Activated CD8-positive, alpha-beta memory T cell treated with anti-CD3 and anti-CD28 coated beads, Interleukin-2, amount 50 U/mL, for 1 hour (primary cell): Measurements from ENCODE around the gene CCDC186.

ENCODE experiments used
- DNase-seq: peaks from one replicate; pipeline ENCODE4 v3.0.0-alpha.2; 2020; ENCODE audit errors: extremely low read depth

The CCDC186 gene

DNA sequence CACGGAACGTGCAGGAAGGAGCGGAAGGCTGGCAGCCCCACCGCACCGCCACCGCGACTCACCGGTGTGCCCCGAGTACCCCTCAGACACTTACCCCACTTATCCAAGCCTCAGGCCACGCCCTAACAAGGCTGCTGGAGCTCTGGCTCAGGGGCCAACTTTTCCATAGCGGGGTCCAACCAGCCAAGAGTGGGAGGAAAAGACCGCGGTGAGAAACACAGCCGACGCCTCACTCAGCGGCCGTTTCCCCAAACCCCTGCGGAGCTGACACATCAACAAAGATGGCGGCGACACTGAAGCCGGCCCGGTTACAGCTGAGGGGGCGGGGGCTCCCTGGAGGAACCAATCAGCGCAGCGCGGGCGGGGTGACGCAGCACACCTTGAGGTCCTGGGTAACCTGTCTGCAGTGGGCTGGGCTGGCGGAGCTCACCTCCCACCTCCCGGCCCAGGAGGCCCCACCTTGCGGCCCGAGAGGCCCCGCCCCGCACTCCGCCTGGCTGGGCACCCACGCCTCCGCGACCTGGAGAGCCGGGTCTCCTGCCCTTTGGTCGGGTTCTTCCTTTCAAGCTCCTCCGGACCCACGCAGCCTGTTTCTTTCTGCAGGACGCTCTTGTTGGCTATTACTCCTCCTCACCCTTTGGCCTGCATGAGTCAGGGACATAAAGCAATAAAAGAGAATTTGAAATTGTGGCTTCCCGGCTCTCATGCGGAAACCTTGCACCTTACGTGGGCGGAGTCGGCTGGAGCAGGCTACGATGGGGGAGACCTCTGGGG lies at the start of gene CCDC186:
TSS of gene CCDC186 (minus strand) at position 283 of the 774 bp plus-strand sequence. CDS start 10,935 bp downstream, outside the sequence.
- DNase-seq = peak; percentile 95

DNA sequence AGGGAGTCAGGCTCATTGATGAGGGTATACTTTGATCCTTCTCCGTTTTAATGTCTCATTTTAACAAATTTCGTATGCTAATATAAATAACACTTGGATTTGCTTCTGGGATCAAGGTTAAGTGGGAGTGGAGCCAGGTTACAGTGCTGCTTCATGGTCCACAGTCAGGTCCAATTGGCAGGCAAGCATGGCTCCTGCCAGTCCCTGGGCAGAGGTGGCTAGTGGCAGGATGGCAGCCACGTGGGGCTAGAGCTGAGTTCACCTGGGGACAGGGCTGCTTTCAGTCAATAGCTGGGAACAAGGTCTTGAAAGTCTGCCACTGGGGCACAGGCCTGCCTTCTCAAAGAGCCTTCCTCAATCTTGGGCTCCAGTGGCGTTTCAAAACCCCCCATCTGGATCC lies 49.1 kb upstream of the CCDC186 start:
- DNase-seq = no peak

DNA sequence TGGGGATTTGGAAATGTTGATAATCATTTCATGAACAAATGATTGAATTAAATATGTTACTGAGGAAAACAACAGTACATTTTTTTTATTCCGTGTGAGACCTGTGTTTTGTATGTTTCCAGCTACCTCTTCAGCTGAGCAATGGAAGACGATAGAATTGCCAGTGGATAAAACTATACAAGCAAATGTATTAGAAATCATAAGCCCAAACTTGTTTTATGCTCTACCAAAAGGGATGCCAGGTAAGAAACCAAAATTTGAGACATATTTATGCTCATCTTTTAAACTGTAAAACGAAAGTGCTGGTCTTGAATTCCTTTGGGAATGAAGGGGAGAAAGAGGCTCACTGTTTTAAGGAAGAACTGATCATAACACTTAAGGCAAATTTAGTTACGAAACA lies 47.2 kb upstream of the CCDC186 start:
- no peak for DNase-seq

DNA sequence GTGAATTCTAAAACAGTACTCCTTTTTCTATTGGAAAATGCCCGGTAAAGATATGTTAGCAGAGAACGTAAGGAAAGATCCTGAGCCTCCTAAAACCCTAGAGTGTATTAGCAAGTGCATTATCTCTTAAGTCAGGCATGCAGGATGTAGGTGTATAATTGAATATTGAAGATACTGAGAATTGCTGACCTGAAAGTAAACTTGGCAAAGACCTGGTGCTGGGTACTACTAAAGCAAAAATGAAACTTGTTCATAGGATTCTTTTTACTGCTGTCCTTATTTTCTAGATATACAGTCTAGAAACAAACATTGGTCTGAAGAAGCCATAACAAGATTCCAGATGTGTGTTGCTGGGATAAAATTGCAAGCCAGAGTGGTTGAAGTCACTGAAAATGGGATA lies 46.3 kb upstream of the CCDC186 start:
- DNase-seq = no peak

DNA sequence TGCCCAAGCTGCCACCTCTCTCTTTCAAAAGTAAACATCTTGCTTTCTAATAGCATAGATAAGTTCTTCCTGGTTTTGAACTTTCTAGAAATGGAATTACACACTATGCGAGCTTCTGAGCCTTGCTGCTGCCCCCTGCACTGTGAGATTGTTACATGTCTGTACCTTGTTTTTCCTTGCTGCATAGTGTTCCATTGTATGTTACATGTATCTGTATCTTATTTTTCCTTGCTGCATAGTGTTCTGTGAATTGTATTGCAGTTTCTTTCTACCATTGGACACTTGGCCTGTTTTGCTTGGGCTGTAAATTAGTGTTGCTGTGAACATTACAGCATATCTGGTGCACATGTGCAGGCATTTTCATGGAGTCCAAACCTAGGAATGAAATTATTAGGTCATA lies 41.0 kb upstream of the CCDC186 start:
- no peak for DNase-seq

DNA sequence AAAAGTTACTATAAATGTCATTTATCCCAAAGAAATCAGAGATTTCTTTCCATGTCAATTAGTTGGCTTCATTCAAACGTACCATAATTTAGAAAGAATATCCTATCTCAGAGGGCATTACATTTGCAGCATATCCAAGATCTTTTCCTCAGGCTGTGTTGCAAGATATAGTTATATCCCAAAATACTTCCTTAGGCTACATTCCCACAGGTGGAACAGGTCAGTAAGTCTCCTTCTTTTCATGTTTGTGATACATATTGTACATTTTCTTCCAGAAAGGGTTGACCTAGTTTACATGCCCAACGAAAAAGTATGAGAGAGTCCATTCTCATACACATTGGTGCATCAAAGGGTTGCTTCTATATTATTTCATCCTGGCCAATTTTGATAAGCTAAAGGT lies 38.1 kb upstream of the CCDC186 start:
- no peak for DNase-seq

DNA sequence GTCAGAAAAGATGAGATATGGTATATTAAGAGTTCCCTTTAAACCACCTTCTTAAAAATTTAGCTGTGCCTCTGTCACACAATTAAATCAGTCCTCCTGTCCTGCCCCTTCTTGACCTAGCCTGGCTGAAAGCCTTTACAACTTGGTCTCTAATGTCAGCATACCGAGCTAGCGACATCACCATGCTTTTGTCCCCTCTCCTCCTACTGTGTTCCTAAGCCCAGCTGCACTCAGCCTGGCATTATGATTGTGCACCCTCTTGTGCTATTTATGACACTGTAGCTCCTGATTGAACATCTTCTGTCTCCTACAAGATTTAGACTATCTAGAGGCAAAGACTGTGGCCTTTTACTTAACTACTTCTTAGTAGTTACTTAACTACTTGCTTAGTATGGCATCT lies 34.3 kb upstream of the CCDC186 start:
- DNase-seq = no peak

DNA sequence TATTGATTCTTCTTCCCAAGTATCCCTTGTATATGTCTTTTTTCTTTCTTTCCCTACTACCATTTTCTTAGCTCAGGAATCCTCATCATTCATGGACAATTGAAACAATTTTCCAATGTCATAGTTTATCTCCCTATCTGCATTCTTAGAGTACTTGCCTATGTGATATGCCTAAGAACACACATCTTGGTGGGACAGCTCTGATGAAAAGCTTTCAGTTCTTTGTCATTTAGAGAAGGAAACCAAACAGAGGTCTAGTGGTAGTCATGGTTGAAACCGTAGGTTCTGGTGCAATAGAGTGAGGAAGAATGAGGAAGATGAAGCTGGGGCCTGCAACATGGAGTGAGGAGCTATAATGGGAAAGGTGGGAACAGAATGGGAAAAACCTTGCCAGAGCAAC lies 33.3 kb upstream of the CCDC186 start:
- no peak for DNase-seq

DNA sequence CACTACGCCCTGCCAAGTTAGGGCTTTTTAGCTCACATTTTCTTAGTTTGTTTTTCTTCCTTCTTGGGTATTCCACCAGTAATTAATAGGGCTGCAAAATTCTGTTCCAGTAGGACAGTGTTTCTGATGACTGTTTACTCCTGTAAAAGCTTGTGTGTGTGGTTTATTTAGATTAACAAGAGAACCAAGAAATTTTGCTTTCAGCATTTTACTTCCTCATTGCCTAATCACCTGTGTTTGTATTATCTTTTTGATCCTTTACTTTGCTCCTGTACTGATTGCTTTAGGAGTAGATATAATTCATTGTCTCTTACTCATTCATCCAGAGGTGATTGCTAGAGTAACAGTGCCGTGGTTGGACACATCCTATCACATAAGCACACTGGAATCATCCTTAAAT lies 32.9 kb upstream of the CCDC186 start:
- no peak for DNase-seq

DNA sequence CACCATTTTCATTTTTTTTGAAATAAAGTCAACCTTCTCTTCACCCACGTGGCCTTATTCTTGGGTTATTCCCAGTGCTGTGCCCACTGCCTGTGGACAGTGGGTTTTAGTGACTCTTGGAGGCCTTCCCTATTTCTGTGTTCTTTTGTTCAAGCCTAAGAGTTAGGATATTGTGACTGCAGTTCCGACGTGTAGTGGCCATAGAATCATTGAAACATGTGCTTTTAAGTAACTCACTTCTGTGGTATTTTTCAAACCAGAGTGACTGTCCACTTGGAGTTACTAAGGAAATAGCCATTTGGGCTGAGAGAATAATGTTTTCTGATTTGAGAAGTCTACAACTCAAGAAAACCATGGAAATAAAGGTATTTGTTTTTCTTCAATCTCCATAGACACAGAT lies 28.8 kb upstream of the CCDC186 start:
- DNase-seq = no peak

DNA sequence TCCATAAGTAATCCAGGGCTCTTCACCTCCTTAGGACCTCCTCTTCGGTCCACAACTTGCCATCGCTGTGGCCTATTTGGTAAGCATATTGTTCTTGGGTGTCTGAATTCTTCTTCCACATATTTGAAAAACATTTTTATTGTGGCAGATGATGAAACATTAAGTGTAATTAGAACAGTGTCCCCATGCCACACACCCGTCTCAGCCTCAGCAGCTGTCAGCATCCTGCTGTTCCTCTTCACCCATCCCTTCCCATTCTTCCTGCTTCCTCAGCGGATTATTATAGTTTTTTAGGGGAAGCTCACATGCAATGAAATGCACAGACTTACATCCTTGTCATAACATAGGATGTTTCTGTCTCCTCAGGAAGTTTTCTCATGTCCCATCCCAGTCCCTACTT lies 25.2 kb upstream of the CCDC186 start:
- DNase-seq = no peak

DNA sequence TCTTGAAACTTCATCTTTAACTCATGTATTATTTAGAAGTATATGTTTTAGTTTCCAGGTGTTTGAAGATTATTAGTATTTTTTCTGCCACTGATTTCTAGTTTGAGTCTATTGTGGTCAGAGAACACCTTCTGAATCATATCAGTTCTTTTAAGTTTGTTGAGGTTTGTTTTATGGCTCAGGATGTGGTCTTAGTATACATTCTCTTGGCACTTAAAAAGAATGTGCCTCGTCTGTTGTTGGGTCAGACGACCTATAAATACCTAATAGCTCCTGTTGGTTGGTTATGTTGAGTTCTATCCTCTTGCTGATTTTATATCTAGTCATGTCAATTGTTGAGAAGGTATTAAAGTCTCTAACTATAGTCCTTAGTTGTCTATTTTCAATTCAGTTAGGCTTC lies 21.1 kb upstream of the CCDC186 start:
- DNase-seq = no peak

DNA sequence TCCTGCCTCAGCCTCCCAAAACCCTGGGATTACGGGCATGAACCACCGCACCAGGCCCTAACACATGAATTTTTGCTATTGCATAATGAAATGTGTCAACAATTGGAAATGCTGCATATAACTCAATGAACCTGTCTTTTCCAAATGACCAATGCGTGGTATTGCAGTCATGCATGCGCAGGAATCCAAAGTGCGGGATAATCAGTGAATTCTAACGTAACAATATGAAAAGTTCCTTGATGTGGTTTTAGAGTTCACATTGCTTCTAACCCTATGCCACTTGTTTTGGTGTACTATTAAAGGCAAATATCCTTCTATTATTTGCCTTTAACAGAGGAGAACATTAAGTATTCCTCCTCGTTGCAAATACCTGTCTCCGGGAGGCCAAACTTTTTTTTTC lies 15.7 kb upstream of the CCDC186 start:
- DNase-seq = no peak

DNA sequence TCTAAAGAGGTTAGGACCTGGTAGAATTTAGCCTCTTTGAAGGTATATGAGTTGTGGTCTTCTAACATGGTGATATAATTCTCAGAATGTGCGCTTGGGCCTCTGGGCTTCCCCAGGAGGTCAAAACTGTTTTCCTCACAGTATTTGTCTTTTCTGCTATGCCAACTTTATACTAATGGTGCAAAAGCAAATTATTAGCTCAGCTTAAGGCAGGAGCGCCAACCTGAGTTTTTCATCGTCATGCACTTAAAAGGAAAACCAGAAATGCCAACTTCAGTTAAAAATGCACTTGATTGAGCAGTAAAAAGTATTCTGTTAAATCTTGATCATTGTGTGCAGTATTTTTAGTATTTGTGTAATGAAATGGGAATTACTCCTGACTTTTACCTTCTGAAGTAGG lies 14.9 kb upstream of the CCDC186 start:
- DNase-seq = no peak

DNA sequence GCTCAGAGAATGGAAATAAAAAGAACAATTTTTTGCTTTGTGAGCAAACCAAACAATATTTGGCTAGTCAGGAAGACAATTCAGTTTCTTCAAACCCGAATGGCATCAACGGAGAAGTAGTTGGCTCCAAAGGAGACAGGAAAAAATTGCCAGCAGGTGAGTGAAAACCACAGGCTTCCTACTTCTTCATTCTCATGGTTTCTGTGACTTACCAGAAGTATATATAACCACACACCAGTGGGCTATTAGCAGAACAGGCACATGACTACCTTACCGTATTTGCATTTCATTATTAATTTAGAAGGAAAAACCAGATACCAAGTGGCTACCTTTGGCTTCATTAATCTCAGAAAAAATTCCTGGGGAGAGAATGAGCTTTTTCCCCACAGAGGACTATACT lies 14.0 kb upstream of the CCDC186 start:
- no peak for DNase-seq

DNA sequence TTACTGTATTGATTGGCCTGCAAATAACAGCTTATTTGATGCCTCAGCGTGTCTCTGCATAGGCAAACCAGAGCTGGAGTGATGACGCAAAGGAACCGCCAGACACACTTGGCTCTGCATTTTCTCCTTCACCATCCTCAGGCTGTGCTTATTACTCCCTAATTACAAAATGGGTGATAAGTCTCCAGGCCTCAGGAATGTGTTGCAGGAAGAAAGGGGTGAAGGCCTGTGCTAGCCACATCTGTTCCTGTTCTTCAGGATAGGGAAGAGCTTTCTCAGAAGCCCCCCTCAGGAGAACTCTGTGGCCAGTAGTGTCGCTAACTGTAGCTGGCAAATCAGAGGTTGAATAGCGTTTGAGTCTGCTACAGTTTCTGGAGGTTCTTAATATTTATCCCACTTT lies 10.3 kb upstream of the CCDC186 start:
- no peak for DNase-seq

DNA sequence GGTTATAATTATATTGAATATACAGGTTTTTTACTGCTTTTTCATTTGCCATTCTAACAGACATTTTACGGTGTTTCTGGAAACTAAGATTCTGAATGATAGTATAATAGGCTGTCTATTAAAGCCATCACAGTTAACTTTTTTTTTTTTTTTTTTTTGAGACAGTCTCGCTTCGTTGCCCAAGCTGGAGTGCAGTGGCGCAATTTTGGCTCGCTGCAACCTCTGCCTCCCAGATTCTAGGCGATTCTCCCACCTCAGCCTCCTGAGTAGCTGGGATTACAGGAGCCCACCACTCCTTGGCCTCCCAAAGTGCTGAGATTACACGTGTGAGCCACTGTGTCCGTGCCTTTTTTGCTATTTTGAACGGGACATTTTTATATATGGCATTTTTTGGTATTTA lies 9.6 kb upstream of the CCDC186 start:
- DNase-seq = no peak

DNA sequence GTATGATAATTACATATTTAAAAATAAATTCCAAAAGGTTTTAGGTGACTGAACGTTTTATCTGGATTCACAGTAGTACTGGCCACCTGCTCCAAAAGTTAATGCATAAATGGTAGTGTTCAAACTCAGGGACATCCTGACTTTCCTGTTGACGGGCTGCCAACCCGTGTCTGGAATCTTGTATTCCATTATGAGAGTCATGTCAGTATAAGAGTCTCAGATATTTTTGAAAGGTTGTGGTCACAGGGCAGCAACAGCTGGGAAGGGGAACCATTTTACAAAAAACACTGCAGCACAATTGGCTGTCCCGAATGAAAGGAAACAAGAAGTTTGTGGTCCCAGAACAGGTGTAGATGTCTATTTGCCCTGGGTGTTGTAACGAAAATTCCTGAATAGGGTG lies 8.0 kb upstream of the CCDC186 start:
- DNase-seq = no peak

DNA sequence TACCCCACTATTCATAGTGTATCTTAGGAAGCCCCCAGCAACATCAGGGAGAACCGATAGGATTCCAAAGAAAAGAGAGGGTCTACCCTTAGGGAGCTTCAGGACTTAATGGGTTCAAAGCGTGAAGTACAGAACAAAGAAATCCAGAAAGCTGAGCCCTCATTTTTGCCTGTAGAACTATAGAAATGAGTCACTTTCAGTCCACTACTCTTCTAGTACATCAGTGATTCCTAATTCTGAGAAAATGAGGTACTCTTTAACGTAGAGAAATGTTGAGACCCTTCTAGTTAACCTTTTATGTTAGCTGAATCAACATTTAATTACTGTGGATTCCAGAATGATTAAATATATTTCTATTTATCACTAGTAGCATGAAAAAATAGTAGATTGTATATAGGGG lies 6.9 kb upstream of the CCDC186 start:
- no peak for DNase-seq

DNA sequence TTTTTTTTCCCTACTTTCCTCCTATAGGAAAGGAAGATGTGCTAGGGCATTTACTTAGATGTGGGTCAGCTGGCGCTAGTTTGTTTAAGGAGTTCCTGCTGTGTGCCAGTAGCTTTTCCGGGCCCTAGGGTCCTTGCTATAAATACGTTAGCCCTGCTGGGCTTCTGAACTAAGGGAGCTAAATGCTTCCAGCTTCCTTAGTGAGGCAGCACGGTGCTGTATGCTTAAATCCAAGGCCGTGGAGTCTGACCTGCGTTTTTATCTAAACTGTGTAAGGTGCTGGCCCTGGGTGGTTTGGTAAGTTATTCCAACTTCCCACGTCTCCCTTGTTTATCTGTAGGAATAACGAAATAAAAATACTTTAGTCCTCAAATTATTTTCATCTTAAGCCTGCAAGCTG lies 5.7 kb upstream of the CCDC186 start:
- DNase-seq = no peak

DNA sequence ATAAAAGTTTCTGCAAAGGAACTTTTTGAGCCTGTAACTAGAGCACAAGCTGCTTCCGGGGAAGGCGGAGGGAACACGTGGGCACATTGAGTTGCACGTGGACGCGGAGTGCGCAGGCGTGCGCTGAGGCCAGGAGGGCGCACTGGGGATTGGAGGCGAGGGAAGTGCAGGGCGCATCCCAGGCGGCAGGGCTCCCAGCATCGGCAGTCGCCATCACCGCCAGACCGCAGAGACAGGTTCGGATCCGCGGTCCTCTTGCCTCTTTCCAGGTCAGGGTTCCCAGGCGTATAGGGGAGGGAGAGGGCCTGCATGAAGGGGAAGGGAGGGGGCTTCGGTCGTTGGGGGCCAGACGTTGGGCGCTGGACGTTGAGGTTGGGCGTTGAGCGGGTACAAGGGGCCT lies 5.1 kb upstream of the CCDC186 start, which contains the start of gene TDRD1:
TSS of gene TDRD1 (plus strand) at position 206 of the 400 bp plus-strand sequence. CDS start 8,479 bp downstream, outside the sequence.
- DNase-seq = no peak

DNA sequence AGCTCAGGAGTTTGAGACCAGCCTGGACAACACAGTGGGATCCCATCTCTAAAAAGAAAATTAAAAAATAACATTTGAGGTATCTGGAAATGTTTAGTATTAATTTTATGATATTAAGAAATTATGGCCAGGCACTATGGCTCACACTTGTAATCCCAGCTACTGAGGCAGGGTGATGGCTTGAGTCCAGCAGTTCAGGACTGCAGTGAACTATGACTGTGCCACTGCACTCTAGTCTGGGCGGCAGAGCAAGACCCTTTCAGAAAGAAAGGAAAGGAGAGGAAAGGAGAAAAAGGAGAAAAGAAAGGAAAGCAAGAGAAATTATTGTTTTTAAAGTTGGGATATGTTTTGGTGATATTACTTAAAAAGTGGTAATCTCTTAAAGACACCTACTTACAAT lies 2.5 kb upstream of the CCDC186 start:
- no peak for DNase-seq

DNA sequence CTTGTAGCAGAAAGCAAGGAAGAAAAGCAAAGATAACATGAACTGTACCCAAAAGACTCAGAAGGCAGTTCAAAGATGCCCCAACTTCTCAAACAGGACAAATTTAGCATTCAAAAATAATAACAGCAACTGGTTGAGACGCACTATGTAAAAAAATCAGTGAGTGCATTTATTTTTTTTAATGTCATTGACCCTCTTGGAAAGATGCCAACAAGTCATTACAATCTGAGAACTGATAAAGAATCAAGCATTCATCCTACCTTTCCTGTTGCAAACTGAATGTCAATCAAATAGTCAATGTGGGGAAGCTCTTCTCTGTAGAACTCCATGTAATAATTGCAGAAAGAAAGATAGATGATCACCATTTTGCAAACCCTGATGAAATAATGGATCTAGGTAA lies 1.7 kb upstream of the CCDC186 start:
- no peak for DNase-seq

DNA sequence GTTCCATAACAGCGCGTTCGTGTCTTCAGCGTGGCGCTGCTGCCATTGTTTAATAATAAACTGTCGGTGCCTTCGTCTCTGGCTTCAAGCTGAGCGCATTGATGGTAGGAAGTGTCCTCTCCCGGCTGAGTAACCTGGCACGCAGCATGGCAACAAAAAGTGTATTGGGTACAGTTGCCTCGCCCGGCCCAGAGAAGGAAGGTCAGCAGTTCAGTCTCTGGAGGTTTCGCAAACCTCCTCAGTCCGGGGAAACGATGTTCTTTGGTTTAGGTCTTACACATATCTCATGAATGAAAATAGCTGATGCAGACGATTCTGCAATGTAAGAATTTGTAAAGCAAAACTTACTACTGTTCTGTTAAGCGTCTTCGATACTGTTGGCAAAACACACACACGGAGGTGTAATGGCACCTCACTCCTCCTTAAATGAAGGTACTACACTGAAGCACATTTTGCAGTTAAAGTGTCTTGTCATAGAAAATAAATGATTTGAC lies 739 bp upstream of the CCDC186 start:
- DNase-seq = no peak
